ENCODE measurements around the gene RAD51D.
"Not testable (repeated sequence)": the region's sequence is repeated elsewhere in the genome, so short reads cannot be mapped to it uniquely, and the experiment has no call there.

RAD51D gene

DNA sequence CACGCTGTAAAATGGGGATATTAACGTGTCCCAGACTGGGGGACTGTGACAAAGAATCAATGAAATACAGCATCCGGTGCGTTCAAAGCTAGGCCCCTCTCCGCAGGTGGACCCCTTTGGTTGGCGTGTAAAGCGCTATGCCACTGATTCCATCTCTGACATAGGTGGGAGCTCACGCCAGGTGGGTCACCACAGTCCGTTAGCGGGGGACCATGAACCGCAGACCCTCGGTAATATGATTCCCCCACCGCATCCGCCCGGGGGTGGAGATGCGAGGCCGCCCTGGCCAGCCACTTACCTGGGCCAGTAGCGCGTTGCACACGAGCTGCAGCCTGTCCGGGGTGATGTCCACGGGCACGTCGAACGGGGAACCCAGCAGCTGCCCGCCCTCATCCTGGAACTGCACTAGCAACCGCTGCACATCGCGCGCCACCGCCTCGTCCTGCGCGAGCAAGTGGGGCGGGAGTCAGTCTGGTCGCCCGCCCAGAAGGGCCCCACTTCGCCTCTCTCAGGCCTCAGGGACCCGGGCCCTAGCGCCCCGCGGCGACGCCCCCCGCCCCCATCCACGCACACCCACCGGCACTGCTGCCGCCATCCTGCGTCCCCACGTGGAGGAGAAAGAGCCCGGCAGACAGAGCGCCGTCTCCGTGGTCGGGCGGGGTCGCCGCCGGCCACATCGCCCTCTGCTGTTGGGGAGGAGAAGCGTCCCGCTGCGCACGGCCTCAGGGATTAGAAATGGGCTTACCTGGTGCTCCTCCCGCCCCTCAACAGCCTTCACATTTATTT, 22.2 kb upstream of the RAD51D start, which contains the start of gene NLE1:
TSS of gene NLE1 (minus strand) at position 623 of the 786 bp plus-strand sequence. CDS start at position 595, 28 bp downstream.
- DNase-seq (ENCODE audit: low spot score): peak; percentile 96

DNA sequence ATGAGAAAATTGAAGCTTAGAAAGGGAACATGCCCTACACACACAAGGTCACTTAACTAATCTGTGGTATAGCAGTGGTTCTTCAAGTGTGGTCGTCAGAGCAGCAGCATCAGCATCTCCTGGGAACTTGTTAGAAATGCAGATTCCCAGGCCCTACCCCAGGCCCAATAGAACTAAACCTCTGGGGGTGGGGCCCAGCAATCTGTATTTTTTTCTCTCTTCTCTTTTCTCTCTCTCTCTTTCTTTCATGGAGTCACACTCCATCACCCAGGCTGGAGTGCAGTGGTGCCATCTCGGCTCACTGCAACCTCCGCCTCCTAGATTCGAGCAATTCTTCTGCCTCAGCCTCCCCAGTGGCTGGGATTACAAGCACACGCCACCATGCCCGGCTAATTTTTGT, 18.6 kb upstream of the RAD51D start:
- no peak for DNase-seq (ENCODE audit: low spot score)

DNA sequence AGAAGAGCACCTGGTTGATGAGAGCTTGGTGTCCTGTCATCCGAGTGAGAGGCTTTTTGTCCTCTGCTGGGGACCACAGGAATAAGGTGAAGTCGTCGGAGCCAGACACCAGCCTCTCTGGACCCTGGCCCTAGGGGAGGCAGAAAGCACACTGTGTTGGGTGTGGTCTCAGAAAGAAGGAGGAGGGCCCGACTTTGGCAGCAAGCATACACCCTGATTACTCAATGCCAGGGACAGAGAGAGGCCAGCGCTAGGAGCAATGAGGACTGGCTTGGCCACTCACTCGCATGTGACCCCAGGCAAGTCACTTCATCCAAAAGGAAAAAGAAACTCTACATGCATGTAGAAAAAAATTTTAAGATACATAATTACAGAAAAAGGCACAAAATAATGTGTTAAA, 15.7 kb upstream of the RAD51D start:
- no peak for DNase-seq (ENCODE audit: low spot score)

DNA sequence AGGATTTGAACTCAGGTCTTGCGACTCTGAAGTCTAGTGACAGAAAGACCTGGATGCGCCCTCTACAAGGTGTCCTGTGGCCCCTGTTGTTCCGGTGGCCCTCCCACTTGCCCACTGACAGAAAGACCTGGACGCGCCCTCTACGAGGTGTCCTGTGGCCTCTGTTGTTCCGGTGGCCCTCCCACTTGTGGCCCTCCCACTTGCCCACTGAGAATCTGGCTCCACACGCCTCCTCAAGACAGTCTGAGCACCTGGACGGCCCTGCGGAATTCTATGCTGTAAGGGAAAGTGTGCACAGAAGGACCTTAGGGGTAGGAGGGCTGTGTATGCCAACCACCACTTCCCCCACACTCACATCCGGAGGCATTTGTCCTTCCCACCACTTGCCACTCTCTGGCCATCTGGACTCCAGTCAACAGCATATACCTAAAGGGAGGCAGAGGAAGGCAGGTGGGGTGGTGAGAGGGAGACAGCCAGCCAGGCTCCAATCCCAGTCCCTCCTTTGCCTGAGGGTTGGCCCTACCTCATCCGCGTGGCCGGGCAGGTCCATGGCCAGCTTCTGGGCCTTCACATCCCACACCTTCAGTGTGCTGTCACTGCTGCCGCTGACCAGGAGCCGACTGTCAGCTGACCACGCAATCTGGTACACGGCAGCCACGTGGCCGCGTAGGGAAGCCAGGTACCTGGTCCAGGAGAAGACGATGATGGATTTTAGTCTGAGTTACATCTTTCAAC, 13.3 kb upstream of the RAD51D start:
- no peak for DNase-seq (ENCODE audit: low spot score)

DNA sequence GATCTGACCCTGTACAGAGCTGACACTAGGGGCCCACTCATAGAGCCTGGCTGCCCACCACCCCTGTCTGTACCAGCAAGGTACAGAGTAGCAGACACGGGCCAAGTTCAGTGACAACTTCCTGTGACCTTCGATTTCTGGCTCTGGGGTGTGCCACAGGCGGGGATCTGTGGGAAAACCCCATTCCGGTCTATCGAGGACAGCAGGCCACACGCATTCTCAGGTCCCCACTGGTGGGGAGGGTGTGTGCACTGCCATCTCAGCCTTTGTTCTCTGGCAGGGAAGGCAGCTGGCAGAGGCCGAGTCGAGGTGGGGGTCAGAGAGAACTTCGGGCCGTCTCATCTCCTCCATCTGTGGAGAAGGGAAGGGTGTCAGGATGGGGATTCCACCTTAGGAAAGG, 12.4 kb upstream of the RAD51D start:
- DNase-seq (ENCODE audit: low spot score): no peak

DNA sequence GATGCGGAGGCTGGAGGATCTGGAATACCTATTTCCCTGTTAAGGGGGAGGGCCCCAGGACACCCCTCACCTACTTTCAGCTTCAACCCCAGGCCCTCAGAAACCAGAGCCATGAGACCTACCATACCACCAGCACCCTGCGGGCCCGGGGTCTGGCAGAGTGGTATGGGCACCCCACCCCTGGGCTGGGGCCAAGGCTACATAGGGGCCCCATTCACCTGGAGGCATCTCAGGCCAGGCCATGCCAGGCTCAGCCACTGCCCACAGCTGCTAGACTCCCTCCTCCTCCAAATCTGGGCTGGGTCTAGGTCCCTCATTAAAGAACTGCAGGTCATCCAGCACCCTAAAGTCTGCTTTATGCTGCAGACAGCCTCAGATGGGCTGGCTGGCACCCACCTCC, 10.7 kb upstream of the RAD51D start:
- DNase-seq (ENCODE audit: low spot score): no peak

DNA sequence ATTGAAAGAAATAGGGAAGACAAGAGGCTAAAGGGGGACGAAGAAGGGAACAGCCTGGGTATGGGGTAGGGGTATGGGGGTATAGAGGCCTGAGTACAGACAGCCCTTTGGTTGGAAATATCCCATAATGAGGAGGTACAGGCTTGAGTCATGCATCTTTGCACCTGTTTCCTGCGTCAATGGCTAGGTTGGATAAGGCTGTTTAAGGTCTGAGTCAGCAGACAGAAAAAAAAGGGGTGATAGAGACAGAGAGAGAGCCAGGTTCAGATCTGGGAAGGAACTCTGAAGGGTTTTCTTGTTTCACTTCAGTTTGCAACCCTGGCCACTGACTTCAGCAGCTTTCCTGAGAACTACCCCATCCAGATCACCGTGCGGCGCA, 10.3 kb upstream of the RAD51D start:
- no peak for DNase-seq (ENCODE audit: low spot score)

DNA sequence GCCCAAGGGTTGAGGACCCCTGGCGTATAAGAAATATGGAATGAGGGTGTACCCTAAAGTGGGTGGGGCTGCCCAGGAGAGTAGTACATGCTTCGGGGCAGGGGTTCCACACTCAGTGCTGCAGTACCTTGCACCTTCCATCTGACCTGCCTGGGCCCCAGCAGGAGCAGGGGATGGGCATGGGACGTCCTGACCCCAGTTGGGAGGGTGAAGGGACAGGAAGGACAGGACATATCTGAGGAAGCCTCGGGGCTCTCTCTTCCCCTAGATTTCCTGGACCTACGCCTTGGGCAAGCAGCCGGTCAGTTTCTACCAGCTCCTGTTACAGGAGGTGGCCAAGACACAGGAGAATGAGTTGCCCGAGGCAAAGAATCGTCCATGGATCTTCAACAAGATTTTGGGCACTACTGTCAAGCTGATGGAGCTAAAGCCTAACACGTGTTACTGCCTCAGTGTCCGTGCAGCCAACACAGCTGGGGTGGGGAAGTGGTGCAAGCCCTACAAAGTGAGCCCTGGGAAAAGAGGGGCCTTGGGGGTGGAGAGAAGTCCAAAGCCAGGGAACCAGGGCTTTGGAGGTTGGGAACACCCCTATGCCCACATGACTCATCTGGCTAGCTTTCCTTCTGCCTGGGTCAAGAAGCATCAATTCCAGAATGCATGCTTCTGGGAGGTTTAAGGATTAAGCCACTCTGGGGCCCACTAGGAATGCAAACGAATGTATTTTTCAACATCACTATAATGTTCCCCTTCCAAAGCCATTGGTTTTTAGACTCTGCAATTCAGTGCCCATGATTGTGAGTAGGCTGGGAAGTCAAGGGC, 9.7 kb upstream of the RAD51D start:
- no peak for DNase-seq (ENCODE audit: low spot score)

DNA sequence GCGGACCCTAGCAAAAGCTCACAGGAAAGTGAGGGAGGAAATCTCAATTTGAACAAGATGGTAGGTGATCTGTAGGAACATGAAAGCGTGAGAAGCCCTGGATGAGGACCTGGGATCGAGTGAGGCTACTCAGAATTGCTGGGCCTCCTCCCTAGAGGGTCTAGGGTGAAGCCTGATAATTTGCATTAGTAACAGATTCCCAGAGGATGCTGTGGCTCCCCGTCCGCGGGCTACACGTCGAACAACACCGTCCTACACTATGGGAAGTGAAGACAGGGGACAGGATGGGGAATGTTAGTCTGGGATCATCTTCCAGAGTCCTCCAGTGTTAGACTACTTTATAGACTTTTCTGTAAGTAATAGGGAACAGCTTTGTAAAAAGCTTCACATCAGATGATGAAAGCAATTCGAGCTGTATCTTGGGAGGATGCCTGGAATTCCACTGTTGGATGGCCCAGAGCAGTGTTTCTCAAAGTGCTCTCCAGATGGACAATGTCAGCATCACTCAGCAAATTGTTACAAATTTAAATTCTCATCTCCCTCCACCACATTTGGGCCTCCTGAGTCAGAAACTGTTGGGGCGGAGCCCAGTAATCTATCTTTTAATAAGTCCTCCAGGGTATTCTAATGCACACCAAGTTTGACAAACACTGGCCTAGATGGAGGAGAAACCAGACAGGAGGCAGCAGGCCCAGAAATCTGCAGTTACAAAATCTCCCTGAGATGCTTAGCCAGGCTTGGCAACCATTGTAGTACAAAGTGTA, 8.3 kb upstream of the RAD51D start:
- no peak for DNase-seq (ENCODE audit: low spot score)

DNA sequence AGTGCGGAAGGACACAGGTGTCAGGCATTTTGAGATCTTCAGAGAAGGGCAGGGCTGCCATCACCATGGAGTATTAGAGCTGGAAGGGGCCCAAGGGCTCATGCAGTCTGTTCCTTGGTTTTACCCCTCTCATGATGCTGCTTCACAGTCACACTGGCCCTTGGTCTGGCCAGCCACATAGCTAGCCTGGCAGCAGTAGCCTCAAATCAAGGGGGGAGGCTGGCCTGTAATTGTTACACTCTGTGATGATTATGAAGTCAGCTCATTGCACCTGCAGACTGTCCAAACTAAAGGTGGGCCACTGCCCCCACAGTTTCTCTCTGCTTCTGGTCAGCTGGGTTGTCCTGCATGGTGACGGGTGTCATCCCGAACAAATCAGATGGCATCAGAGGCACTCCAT, 1.7 kb upstream of the RAD51D start, which contains the start of gene FNDC8:
TSS of gene FNDC8 (plus strand) at position 301 of the 400 bp plus-strand sequence. CDS start at position 380, 79 bp downstream.
- DNase-seq (ENCODE audit: low spot score): no peak

DNA sequence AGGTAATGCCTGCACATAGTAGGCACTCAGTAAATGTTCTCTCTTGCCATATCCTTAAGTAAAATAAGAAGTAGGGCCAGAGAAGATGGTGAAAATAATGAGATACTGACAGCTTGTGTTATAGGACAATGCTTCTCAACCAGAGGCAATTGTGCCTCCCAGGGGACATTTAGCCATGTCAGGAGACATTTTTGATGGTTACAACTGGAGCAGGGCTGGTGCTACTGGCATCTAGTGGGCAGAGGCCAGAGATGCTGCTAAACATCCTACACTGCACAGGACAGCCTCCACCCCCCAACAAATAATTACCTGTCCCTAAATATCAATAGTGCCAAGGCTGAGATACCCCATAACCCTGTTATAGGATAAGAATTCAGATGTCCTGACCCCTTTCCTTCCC, 1.7 kb downstream of the RAD51D start:
- DNase-seq (ENCODE audit: low spot score): no peak

DNA sequence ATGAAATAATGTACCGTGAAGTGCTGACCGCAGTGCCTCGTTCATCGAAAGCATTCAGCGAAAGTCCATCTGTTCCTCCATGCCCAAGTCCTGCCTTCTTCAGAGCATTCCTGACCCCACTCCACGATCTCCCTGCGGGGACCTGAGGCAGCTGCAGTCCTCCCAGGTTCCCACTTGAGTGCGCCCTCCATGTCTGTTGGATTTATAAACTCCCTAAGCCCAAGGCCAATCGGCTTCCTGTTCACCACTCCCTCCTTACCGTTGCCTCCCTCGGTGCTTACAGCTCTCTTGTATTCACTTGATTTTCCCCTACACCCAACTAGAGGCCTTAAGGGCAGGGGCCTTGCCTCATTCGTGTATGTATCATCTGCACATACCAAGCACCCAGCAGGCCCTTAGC, 2.8 kb downstream of the RAD51D start:
- peak; percentile 54 for DNase-seq (ENCODE audit: low spot score)

DNA sequence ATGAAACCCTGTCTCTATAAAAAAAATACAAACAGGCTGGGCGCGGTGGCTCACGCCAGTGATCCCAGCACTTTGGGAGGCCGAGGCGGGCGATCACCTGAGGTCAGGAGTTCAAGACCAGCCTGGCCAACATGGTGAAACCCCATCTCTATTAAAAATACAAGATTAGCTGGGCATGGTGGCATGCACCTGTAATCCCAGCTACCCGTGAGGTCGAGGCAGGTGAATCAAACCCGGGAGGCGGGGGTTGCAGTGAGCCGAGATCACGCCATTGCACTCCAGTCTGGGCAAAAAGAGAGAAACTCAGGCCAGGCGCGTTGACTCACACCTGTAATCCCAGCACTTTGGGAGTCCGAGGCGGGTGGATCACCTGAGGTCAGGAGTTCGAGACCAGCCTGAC, 8.9 kb downstream of the RAD51D start:
- DNase-seq (ENCODE audit: low spot score): not testable (repeated sequence)

DNA sequence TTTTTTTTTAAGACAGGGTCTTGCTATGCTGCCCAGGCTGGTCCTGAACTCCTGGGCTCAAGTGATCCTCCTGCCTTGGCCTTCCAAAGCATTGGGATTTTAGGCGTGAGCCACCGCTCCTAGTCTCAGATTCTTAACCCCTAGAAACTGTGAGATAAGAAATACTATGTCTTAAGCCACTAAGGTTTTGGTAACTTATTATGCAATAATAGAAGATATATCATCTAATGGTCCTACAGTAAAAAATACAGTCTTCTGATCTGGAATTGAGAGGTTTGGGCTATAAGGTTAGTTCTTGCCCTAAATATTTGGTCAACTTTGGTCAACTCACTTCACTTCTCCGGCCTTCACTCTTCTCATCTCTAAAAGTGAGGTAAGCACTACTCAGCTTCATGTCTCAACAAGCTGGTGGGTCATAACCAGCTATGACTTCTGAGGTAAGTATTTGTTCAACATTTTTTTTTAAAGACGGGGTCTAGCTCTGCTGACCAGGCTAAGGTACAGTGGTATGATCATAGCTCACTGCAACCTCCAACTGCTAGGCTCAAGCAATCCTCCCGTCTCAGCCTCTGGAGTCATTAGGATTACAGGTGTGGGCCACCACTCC, 14.7 kb downstream of the RAD51D start:
- DNase-seq (ENCODE audit: low spot score): no peak

DNA sequence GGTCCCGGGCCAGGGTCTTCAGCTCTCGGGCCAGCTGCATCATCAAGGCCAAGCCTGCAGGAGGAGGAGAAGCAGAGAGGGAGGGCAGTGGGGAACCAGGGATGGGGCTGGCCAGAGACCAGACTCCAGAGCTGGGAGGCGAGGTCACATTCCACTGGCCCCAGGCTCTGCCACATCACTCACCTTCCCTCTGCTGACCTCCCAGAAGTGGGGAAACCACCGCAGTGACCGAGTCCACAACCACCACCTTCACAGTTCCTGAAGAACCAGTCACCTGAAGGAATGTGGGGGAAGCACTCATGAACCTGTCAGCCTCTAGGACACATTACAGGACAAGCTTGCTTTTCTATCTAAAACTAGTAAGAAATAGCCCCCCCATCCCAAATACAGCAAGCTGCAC, 16.4 kb downstream of the RAD51D start:
- no peak for DNase-seq (ENCODE audit: low spot score)

DNA sequence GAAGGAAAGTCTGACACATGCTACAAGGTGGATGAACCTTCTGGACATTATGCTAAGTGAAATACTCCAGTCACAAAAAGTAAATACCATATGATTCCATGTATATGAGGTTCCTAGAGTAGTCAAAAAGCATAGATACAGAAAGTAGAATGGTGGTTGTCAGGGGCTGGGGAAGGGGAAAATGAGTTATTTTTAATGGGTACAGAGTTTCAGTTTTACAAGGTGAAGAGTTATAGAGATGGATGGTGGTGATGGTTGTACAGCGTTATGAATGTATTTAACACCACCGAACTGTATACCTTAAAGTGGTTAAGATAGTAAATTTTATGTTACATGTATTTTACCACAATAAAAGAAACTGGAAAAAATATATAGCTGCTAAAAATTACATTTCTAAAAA, 17.9 kb downstream of the RAD51D start:
- no peak for DNase-seq (ENCODE audit: low spot score)

DNA sequence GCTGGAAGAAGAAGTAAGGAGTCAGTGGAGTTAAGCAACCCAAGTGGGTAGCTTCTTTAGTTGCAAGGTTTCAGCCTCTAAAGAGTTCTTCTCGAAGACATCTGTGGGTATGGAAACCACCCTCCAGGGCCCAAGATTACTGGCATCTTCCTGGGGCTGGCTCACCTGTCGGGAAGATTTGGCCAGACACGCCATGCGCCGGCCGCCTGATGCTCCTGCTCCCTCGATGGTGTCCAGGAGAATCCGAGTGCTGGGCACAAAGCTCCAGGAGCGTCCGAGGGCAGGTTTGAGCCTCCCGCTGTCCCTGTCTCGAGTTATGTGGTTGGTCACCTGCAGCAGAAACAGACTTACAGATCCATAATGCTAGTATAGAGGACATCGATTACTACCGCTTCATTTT, 18.6 kb downstream of the RAD51D start:
- no peak for DNase-seq (ENCODE audit: low spot score)

DNA sequence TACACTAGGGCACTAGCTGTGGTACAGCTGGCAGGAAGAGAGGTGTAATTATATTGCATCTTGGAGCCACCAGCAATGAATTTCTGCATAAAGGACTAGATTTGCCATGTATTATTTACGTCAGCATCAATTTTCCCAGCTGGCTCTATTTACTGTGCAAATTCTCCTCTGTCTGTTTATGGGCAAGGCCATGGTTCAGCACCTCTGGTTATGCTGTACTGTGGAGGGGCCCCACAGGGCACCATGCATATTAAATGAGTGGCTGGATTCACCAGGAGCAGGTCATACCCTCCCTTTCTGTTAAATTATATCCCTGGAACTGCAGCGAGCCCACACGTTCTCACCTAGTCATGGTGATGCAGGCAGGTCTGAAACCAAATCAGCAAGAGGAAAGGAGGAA, 19.8 kb downstream of the RAD51D start:
- DNase-seq (ENCODE audit: low spot score): no peak

DNA sequence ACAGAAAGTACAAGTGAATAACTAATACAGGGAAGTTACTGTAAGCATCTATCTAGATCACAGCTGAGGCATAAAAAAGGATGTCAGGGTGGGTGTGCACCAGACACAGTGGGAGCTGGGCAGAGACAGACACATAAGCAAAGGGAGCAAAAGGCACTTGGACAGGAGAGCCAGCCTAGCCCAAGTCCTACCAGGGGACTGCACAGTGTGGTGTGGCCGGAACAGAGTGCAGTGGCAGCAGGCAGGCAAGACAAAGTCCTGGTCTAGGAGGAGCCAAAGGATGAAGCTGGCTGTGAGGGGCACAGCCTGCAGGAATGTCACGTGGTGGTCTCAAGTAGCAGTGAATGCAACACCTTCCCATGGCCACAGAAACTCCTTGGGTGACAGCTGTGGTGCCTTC, 21.9 kb downstream of the RAD51D start:
- DNase-seq (ENCODE audit: low spot score): no peak

DNA sequence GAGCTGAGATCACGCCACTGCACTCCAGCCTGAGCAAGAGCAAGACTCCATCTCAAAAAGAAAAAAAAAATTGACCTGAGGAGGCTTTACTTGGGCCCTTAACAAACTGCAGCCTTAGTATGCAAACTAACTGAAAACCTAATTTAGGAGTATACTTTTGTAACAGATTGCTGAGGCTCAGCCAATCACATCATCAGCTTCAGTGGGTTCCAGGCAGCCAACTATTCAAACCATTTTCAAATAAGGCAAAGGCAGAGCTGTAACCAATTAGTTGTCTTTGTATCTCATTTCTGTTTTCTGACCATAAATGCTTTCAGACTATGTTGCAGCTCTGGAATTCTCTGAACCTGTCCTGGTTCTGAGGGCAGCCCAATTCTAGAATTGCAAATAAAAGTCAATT, 23.9 kb downstream of the RAD51D start:
- no peak for DNase-seq (ENCODE audit: low spot score)

DNA sequence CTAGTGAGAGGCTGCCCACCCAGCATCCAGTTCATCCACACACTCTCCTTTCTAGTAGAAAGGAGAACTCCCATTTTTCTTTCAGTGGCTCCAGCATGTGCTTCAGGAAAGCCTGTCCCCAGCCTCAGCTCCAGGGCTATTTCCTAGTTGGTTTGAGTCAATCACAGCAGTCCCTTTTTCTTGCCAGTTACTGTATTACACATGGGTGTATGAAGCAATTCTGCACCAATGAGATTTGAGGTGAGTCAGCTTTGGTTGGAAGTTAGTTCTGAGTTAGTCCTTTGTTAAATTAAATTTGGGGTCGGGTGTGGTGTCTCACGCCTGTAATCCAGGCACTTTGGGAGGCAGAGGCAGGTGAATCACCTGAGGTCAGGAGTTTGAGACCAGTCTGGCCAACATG, 24.8 kb downstream of the RAD51D start:
- DNase-seq (ENCODE audit: low spot score): no peak
